ENCODE measurements around the gene THY1. TPM values are rescaled to one million over a fixed set of nuclear protein-coding genes. Genes with fewer than 3 reads are reported as not detected.

THY1 gene
- polyA plus RNA-seq, 3 donors = 70.0 to 86.0 (median 75.2) TPM

DNA sequence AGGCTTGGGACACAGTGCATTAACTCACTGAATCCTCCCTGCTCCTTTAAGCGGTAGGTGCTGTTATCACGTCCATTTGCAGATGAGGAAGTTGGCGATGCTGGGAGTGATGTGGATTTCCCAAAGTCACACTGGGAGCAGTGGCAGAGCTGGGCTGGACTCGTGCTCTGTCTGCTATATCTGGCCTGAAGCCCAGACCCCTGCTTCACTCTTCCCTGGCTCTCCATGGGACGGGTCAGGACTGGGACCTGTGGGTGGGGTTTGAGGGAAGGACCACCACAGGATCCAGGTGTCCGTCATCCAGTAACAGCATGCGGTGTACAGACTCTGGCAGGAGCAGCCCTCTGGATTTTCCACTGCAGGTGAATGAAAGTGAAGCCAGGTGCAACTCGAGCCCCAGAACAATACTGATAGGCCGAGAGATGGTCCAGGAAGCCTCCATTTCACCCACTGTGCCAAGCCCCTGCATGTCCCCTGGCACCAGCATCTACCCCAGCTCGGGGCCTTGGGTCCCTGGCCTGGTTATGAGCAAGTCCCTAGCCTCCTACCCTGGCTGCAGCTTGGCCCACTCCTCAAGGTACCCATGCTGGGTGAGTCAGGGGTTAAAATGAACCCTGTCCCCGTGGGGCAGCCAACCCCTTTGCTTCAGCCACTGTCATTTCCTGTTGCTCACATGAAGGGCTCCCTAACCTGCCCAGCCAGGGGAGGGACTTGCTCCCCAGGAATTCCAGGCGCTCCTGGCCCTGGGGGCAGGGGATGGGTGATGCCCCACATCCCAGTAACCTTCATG lies 45.7 kb downstream of the THY1 start:
- no peak for DNase-seq (ENCODE audit: extremely low read depth in 1 of 11, low read depth in 9 of 11, low spot score in 4 of 11)

DNA sequence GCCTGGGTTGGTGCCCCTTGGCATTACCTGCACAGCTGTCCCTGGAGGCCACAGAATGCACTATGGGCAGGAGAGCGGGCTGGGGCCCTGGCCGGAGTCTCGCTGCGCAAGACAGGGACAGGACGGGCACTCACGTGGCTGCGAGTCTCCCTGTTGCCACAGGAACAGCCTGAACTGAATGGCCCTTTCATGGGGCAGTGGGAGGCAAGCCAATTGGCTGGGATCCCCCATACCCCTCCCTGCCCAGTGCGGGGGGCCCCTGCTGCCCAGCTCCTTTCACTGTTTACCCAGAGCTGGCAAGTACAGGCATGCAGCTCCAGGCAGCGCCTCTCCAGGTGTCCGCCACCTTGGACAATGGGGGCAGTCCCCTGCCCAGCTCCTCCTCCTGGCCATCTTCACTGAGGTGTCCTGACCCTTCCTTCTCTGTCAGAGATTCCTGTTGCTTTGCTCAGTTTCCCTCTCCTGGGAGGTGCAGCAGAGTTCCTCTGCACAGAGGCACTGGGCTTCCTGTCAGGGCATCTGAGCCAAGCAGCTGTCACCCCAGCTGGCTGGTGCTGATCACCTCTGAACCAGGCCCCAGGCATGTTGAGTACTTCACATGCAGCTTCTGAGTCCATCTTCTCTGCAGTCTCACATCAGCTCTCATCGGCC lies 46.6 kb downstream of the THY1 start:
- no peak for DNase-seq (ENCODE audit: extremely low read depth in 1 of 11, low read depth in 9 of 11, low spot score in 4 of 11)

DNA sequence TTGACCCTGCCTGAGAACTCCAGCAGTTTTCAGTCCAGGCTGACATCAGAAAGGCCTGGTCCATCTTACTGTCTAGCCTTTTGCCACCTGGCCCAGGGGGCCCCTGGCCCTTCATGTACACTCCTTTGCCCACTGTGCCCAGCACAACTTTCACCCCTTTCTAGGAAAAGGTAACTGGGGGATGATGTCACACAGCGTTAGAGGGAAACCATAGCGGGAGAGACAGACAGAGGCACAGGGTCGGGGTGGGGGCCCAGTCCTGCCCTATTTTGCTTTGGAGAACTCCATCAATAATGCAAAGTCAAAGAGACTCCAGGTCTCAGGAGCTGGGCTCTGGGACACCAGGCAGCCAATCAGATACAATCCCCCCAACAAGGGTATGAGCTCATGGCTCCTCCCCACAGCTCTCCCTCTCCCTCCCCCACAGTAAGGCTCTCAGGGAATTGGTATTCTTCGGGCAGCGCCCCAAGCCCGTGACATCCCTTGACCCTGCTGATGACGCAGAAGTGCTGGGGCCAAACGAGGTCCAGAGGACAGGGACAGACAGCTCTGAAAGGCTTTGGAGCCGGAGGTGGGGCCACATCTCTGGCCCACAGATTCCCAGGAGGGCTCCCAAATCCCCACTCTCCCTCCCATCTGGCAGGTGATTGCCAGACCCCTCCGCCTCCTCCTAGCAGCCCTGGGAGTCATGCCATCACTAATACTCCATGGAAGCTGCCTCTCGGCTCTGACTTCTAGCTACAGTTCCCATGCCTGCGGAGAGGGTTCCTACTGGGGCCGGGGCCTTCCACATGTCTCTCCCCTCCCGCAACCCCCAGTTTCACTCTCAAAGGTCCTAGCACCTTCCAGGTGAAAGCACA lies 47.4 kb downstream of the THY1 start:
- no peak for DNase-seq (ENCODE audit: extremely low read depth in 1 of 11, low read depth in 9 of 11, low spot score in 4 of 11)

DNA sequence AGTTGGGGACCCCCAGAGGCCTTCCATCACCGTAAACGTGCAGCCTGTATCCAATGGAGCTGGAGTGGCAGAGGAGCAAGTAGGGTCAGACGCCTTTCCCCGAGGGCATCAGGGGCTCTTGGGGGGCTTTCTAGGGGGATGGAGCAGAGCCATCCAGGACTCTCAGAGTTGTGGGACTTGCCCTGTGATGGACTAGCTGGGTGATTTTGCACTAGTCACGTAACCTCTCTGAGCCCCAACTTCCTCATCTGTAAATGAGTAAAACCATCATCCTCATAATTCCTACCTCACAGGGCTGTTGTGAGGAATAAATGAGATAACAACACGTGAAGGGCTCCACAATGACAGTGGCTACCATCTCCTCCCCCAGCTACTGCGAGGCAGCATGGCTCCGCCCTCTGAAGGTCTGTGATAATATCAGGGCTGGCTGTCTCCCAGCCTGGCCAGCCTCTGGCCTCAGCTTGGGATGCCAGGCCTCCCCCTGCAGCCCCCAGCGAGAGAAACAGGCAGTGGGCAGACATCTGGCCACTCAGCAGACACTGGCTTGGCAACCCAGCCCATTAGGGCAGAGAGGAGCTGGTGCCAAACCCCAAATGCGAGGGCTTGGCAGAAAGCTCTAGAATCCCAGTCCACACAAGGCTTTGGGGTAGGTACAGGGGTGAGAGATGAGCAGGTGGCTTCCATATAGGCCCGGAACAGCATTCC lies 48.2 kb downstream of the THY1 start:
- DNase-seq (ENCODE audit: extremely low read depth in 1 of 11, low read depth in 9 of 11, low spot score in 4 of 11) = no peak

DNA sequence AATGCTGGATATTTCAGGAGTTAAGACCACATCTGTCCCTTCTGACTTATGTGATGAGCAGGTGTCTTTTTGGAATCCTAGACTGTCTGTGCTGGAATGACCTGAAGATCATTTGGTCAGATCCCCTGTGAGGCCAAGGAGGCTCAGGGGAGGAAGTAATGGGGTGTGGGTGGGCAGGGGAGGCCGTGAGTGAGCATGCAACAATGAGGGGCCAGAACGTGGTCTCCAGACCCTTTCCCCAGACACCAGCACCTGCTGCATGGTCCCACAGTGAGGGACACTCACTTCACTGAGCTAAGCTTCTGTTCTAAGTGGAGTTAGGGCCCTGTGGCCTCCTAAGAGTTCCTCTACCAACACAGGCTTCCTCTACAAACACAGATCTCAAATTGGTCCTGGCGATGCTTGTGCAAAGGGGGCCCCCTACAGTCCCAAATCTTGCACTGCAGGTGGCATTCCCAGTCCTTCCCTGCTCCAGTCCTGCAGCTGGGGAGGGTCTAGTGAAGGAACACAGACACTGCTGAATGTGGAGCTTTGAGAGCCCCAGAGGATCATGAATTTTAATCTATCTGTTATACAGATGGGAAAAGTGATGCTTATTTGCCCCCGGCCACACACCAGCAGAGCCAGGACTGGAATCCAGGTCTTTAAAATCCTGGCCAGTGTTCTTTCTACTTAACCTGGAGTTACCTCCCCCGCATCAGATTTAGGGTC lies 48.9 kb downstream of the THY1 start:
- DNase-seq (ENCODE audit: extremely low read depth in 1 of 11, low read depth in 9 of 11, low spot score in 4 of 11) = peak in 3 of 11 donors; percentile 68 to 80 (median 71)

DNA sequence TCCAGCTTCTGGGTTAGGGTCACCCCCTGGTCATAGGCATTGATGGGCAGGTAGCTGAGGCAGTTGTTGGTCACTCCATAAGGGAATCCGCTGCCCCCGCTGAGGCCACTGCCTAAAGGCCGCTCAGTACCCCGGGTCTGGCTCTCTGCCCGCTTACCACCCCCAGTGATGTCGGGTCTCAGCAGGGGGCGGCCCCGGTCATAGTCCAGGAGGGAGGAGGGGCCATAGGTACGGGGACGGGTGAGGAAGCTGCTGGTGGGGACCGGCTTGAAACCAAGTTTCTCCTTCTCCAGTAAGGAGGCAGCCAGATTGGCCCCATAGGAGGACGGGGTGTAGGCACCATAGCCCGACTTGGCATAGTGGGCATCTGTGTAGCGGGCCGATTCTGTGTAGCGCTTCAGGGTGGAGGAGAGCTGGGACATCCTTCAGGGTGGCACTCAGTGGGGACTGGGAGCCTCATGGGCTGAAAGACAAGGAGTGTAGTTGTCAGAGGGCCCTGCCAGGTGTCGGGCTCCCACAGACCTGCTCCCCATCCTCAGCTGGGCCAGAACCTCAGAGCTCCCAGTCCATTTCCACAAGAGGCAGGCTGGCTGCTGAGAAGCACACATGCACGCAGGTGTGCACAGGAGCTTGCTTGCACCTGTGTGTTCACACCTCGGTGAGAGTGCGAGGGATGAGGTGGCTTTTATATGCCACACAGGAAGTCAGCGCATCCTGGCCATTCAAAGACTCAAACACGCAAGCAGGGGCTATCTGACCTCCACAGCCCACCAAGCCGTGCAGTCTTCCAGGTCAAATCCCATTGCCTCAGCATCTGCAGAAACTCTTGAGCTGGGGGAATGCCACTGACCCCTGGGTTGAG lies 49.7 kb downstream of the THY1 start:
- no peak for DNase-seq (ENCODE audit: extremely low read depth in 1 of 11, low read depth in 9 of 11, low spot score in 4 of 11)

DNA sequence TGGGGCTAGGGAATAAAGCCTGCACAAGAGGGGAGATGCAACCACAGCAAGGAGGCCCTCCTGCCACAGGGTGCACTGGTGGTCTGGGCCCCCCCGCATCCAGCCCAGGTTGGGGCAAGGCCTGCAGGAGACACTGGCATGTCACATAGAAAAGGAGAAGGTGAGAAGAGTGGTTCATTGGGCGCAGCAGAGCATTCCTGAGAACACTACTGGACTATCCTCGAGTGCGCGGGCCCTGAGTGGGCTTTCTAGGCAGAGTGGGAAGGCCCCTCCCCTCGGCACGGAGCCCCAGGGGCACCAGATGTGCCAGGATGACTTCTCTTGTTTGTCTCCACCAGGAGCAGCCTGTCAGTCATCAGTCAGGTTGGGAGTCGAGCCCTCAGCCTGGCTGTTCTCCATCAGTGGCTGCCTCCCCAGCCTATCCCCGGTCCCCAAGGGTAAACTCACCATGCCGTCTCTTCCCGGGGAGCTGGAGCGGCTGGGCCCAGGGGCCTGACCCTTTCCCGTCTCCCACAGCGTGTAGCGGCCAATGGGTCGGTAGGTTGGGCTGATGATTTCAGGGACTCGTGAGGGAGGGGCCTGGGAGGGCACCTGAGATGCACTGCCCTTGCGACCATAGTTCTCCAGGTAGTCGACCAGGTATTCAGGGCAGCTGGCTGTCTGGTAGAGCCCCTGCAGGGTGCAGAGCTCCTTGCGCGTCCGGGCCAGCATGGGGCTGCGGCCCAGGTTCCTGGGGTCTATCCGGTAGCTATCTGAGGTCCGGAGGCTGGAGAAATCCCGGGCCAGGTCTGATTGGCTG lies 50.5 kb downstream of the THY1 start:
- DNase-seq (ENCODE audit: extremely low read depth in 1 of 11, low read depth in 9 of 11, low spot score in 4 of 11) = no peak

DNA sequence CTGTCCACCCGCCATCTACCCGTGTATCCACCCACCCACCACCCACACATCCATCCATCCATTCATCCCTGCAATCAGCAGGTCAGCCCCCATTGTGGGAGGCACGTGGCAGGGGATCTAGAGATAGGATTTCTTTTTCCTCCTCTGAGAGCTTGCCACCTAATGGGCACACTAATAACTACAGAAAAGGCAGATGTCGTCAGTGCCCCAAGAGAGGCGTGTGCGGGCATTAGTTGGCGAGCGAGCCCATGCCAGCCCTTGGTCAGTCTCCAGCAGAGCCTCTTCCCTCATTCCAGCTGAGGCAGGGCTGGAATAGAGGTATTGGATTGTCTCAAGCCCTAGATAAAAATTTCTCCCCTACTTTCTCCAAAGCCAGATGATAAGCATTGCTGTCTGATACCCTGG lies 51.2 kb downstream of the THY1 start:
- DNase-seq (ENCODE audit: extremely low read depth in 1 of 11, low read depth in 9 of 11, low spot score in 4 of 11) = no peak

DNA sequence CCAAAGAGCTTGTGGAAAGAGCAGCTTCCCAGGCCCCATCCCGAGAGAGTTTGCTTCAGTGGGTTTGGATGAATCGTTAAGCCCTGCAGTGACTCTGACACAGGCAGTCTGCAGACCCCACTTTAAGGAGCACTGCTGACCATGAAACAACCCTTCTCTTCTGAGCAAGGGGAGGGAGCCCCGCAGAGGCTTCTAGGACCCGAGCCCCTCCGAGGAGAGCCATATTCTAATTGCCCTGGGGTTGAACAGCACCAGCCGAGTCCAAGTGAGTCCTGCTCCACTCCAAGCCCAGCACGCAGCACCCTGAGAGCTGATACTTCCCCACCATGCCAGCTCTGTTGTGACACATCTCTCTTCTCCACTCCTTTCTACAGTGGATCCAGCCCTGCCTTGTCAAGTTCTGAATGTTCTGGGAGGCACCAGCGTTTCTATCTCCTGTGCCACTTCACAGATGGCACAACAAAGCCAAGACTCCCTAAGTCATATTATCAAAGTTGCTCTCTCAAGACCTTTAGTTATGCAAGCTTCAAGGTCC lies 51.8 kb downstream of the THY1 start:
- no peak for DNase-seq (ENCODE audit: extremely low read depth in 1 of 11, low read depth in 9 of 11, low spot score in 4 of 11)

DNA sequence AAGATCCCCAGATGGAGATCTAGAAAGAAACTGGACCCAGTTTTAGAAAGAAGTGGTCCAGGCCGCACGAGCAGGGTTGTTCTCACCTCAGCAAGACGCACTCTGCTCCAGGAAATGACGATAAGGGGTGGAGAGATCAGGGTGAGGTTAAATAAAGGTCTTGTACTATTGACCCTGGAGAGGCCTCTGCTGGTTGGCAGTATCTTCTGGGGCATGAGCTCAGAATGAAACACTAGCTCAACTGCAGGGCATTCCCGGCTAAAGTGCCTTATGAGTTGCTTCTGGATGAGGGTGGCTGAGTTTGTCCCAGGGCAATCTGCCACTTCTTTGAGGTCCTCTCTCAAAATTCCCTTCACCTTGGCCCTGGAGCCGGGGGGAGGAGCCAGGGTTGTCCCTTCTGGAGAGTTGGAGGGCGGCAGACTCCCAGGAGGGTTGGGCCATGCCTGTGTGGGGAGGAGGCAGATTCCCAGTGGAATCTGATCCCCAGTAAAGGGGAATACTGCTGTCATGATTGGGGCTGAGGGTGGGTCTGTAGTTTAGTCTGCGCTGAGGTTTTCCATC lies 52.4 kb downstream of the THY1 start:
- DNase-seq (ENCODE audit: extremely low read depth in 1 of 11, low read depth in 9 of 11, low spot score in 4 of 11) = no peak

DNA sequence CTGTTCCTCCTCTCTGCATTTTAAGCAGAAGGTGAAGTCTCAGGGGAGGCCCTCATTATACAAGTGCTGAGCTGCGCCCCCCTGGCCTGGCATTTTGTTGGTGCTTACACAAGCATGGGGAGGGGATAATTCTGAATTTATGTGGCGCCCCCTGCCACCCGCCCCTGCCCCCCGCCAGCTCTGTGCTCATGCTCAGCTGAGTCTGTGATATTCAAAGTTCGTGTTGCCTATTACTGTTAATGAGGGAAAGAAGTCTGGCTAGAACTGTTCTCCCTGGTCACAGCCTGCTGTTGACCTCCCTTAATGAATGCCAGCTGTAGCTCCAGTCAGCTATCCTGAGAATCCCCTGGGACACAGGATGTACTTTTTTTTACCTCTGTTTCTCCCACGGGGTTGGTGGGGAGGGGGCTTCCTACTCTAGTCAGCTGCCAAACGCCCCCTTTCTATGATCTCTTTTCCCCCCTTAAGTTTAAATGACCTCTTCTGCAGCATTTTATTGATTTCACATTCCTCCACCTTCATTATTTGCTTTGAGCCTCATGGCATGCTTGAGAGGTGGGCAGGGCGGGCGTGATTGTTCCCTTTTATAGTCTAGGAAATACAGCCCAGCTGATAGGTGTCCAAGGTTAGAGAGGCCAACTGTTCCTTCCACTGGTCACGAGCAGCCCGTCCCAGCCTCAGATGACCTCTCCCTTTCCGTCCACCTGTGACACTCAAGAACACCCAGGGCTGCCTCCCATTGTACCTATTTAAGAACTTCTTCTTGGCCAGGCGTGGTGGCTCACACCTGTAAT lies 53.6 kb downstream of the THY1 start:
- DNase-seq (ENCODE audit: extremely low read depth in 1 of 11, low read depth in 9 of 11, low spot score in 4 of 11) = no peak

DNA sequence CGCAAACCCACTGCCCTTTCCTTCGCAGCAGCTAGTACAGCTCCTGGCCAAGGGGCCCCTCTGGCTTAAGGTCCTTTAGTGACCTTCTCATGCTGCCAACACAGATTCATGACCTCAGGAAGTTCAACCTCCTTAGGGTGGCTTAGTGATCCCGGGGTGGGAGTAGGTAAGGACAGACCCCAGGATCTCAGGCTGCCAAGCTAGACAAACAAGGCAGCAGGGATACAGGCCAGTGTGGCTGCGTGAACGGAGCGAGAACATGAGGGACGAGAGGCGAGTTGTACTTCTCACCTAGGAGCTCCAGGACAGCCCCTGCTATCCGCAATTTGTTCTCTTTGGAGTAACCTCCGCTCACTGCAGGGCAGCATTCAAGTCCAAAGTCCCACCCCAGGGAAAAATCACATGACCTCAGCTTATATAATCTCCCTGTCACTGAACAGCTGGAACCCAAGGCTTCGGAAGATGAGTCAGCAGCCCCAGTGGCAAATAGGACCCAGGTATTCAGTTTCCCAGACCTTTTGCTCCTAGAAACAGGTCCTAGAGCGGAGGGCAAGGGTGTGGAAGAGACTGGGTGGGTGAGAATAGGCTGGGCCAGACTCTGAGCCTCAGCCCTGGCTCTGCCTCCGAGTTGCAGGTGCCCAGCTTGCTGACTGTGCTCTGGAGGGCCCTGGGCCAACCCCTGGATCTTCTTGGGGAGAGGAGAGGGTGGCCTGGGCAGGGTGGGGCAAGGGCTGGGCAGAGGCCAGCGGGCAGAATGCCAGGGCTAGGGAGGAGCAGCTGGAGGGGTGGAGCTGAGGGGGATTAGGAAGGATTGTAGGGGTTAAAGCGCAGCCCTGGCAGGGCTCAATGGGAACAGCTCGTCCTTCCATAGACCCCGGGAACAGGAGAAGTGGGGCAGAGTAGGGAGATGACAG lies 54.6 kb downstream of the THY1 start:
- DNase-seq (ENCODE audit: extremely low read depth in 1 of 11, low read depth in 9 of 11, low spot score in 4 of 11) = no peak

DNA sequence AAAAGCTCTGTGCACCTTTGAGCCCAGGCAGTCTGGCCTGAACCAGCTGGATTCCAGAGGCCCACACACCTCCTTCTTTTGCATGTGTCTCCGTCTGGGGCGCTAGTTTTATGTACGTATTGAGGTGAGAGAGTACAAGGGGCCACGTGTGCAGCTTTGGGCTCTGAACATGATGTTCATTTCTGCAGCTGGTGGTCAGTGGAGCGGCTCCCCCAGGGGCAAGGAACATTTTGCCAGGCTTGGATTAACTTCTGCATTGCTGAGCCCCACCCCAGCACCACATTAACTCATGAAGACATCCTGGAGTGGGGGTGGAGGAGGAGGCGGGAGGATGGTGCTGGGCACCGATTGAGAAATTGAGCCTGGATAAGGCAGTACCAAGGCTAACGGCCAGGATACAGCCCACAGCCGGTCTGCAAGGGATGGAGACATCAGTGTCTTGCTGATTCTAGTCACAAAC lies 55.3 kb downstream of the THY1 start:
- DNase-seq (ENCODE audit: extremely low read depth in 1 of 11, low read depth in 9 of 11, low spot score in 4 of 11) = peak in 2 of 11 donors; percentile 74 to 87
